ENCODE data around the gene SNAPC5. TPM values are rescaled to one million over a fixed set of nuclear protein-coding genes. Genes with fewer than 3 reads are reported as not detected.

SNAPC5 gene
- total and polyA plus RNA-seq, 2 of the 13 experiments (the other 11 are each of a cell fraction or from before 2014, with no cell fraction given) = 14.8 to 36.2 TPM

- TF ChIP-seq SOX13 (IDR thresholded peaks at IDR 0.05) (no peak), SOX13 (CRISPR knock-in tag; conservative IDR thresholded peaks at IDR 0.05 in 1 of 2, IDR thresholded peaks at IDR 0.05 in 1 of 2) (no peak), MLX (CRISPR knock-in tag; IDR thresholded peaks at IDR 0.05) (no peak), GLMP (CRISPR knock-in tag; IDR thresholded peaks at IDR 0.05; ENCODE audit: borderline replicate concordance) (no peak), HNF1A (IDR thresholded peaks at IDR 0.05; ENCODE audit: low read depth) (no peak), HNF1A (CRISPR knock-in tag; IDR thresholded peaks at IDR 0.05; ENCODE audit: borderline replicate concordance) (no peak)
These were observed 14.4 kb downstream of the SNAPC5 start (continued) for GRCh38 chr15:66483131-66483566.

GRCh38 chr15:66482539-66482938, 15.0 kb downstream of the SNAPC5 start:
- no peak overlapping the region for H3K9ac ChIP-seq (ENCODE audit: insufficient read depth, low read depth, low read length)
- no peaks in the 10 kb centered on the region for H4K20me1 ChIP-seq (ENCODE audit: insufficient read depth, low read length)
- H3K27ac ChIP-seq (ENCODE audit: extremely low read length, insufficient read depth, low read length) = no peak overlapping the region
- H3K4me3 ChIP-seq (replicated peaks in 1 of 3; ENCODE audit: insufficient read depth in 1 of 3, low read depth in 2 of 3, low read length in 3 of 3) = no peak overlapping the region
- no peak overlapping the region for H2AFZ ChIP-seq (ENCODE audit: low read length)
- no TSS peak for BruUV-seq (replicated peaks)
- no peak for DNase-seq (ENCODE audit: low spot score)
- no peaks in the 10 kb centered on the region for H3K79me2 ChIP-seq (ENCODE audit: insufficient read depth, low read length)
- H3K4me1 ChIP-seq (ENCODE audit: insufficient read depth, low read length) = no peaks in the 10 kb centered on the region
- 97% methylated on average over 9 of the region's 9 CpGs for WGBS (ENCODE audit: low lambda C conversion rate)
- TF ChIP-seq SSRP1 (CRISPR knock-in tag; IDR thresholded peaks at IDR 0.05) = no peak
- TF ChIP-seq RBM22 (optimal IDR thresholded peaks at IDR 0.05; ENCODE audit: low read length) = peak; percentile 16
- TF ChIP-seq REXO4 (CRISPR knock-in tag; IDR thresholded peaks at IDR 0.05; ENCODE audit: borderline replicate concordance) = no peak
- TF ChIP-seq MEIS1 (CRISPR knock-in tag; IDR thresholded peaks at IDR 0.05; ENCODE audit: borderline replicate concordance) = no peak
- no peak for TF ChIP-seq MAFF (IDR thresholded peaks at IDR 0.05; ENCODE audit: low read depth, low read length)
- no peak for TF ChIP-seq ZBTB42 (CRISPR knock-in tag; IDR thresholded peaks at IDR 0.05)
- no peak for TF ChIP-seq TSC22D2 (CRISPR knock-in tag; IDR thresholded peaks at IDR 0.05; ENCODE audit: borderline replicate concordance)
- POLR2A ChIA-PET = no interaction called here
- peaks cover 21 to 52% of the 10 kb centered on the region in 2 experiments for H3K36me3 ChIP-seq (replicated peaks in 1 of 2; ENCODE audit: control insufficient read depth in 1 of 2, insufficient read depth in 2 of 2, low read length in 2 of 2)
- CTCF ChIA-PET (ENCODE audit: low intra/inter-chr PET ratio, low total read pairs) = no interaction called here
- no peak overlapping the region for H3K4me2 ChIP-seq (ENCODE audit: low read depth, low read length)
- no peak for ATAC-seq
- intact Hi-C loops (cut with micrococcal nuclease; ENCODE audit: unreplicated experiment) = no loop called here
- H3K27me3 ChIP-seq (ENCODE audit: control insufficient read depth in 1 of 2, insufficient read depth in 2 of 2, low read length in 2 of 2) = no peaks in the 10 kb centered on the region
- H3K9me3 ChIP-seq (ENCODE audit: low read length) = no peaks in the 10 kb centered on the region
- no peak for FAIRE-seq
- in situ Hi-C loops (cut with HindIII; ENCODE audit: extremely low pct_ligation_motif_present, low pct_unique_long_range_greater_than_20kb) = loop anchor here (25.0 kb wide), 1 partner anchor 95 kb away; the partner anchor contains the start of gene MAP2K1

All from HepG2 (cell line).